ENCODE measurements around the gene KCNE4. TPM values are rescaled to one million over a fixed set of nuclear protein-coding genes. Genes with fewer than 3 reads are reported as not detected.

Gene KCNE4
- polyA plus RNA-seq, 1 of the 3 experiments (the other 2 are of a cell fraction): 0.20 TPM

DNA sequence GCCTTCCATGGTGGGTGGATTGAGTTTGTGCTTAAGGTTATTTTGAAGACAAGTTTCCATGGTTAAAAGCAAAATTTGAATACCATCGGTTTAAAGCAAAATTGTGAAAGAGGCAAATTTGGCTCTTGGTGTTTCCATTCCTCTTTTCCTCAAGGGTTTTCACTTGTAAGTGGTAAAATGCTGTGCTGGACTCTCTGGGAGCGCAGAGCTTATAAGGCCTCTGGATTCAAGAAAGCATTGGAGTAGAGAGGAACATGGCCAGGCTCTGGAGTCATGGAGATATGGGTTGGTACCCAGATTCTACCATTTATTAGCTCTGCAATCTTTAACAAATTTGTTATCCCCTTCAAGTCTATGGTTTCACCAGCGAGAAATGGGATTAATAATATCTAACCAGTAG is 17.5 kb downstream of the KCNE4 start:
- Histone ChIP-seq H3K27ac (ENCODE audit: low read depth in 2 of 2, low read length in 1 of 2) (no peak overlapping the region), H3K9me2 (no peaks in the 10 kb centered on the region), H3K9ac (no peak overlapping the region), H2AFZ (ENCODE audit: low read depth) (no peak overlapping the region), H3K4me2 (no peak overlapping the region), H3K9me3 (no peaks in the 10 kb centered on the region), H3K36me3 (replicated peaks in 1 of 2; ENCODE audit: control insufficient read depth in 1 of 2, insufficient read depth in 2 of 2, low read length in 1 of 2) (no peaks in the 10 kb centered on the region), H4K20me1 (ENCODE audit: insufficient read depth) (no peaks in the 10 kb centered on the region), H3K79me2 (ENCODE audit: insufficient read depth) (no peaks in the 10 kb centered on the region), H3K4me3 (ENCODE audit: low read depth in 2 of 2, low read length in 1 of 2) (no peak overlapping the region), H3K4me1 (ENCODE audit: control insufficient read depth in 1 of 2, insufficient read depth in 2 of 2, low read depth in 1 of 2, low read length in 1 of 2) (peaks cover 0 to 6% of the 10 kb centered on the region in 2 experiments; a peak in 1 of 4 replicates), H3K27me3 (ENCODE audit: insufficient read depth) (no peaks in the 10 kb centered on the region), H3F3A (replicated peaks; ENCODE audit: insufficient read depth) (peaks cover 9% of the 10 kb centered on the region)
- no peak for DNase-seq
- 88% methylated on average over 3 of the region's 3 CpGs for WGBS (ENCODE audit: low lambda C conversion rate)
- no peak for TF ChIP-seq EP300 (IDR thresholded peaks at IDR 0.05; ENCODE audit: borderline replicate concordance in 1 of 2, low read depth in 1 of 2, low read length in 1 of 2)
- no peak for TF ChIP-seq PBX3 (IDR thresholded peaks at IDR 0.05)
- TF ChIP-seq FOXM1 (IDR thresholded peaks at IDR 0.05; ENCODE audit: low read depth): no peak
- TF ChIP-seq GATA2 (CRISPR knock-in tag; IDR thresholded peaks at IDR 0.05): no peak
- no peak for TF ChIP-seq MXI1 (IDR thresholded peaks at IDR 0.05; ENCODE audit: low read depth, low read length)
- TF ChIP-seq FOSL2 (IDR thresholded peaks at IDR 0.05; ENCODE audit: borderline replicate concordance, low read depth): no peak
- TF ChIP-seq ELF1 (IDR thresholded peaks at IDR 0.05): no peak
- no peak for TF ChIP-seq TEAD4 (IDR thresholded peaks at IDR 0.05; ENCODE audit: borderline replicate concordance, insufficient read depth)
- ChIA-PET CTCF (no interaction called here), POLR2A (no interaction called here)

DNA sequence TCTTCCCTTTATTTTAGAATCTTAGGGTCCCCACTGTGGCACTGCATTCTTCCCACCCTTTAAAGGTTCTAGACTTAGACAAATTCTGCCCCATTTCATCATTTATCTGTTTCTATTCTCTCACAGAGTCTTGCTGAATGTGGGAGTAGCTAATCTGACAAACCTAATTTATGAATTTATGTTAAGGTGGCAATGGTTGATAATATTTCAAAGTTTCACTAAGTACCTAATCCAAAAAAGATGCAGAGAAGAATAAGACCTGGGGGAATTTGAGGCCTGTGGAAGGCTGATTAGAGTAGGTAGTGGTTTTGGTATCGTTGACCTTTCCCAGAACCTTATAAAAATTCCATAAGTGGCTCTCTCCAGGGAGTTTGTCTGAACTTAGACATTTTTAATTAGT is 18.0 kb downstream of the KCNE4 start:
- Histone ChIP-seq H3K4me3 (ENCODE audit: low read depth in 2 of 2, low read length in 1 of 2) (no peak overlapping the region), H2AFZ (ENCODE audit: low read depth) (no peak overlapping the region), H3K27ac (ENCODE audit: low read depth in 2 of 2, low read length in 1 of 2) (no peak overlapping the region), H4K20me1 (ENCODE audit: insufficient read depth) (no peaks in the 10 kb centered on the region), H3F3A (replicated peaks; ENCODE audit: insufficient read depth) (peaks cover 4% of the 10 kb centered on the region), H3K9me2 (no peaks in the 10 kb centered on the region), H3K9ac (no peak overlapping the region), H3K9me3 (no peaks in the 10 kb centered on the region), H3K36me3 (replicated peaks in 1 of 2; ENCODE audit: control insufficient read depth in 1 of 2, insufficient read depth in 2 of 2, low read length in 1 of 2) (no peaks in the 10 kb centered on the region), H3K79me2 (ENCODE audit: insufficient read depth) (no peaks in the 10 kb centered on the region), H3K4me2 (no peak overlapping the region), H3K4me1 (ENCODE audit: control insufficient read depth in 1 of 2, insufficient read depth in 2 of 2, low read depth in 1 of 2, low read length in 1 of 2) (peaks cover 0 to 5% of the 10 kb centered on the region in 2 experiments; a peak in 1 of 4 replicates), H3K27me3 (ENCODE audit: insufficient read depth) (no peaks in the 10 kb centered on the region)
- POLR2A ChIA-PET: no interaction called here
- 79% methylated on average over 1 of the region's 1 CpG for WGBS (ENCODE audit: low lambda C conversion rate)
- CTCF ChIA-PET: no interaction called here
- DNase-seq: no peak
- TF ChIP-seq, protein P1, sequence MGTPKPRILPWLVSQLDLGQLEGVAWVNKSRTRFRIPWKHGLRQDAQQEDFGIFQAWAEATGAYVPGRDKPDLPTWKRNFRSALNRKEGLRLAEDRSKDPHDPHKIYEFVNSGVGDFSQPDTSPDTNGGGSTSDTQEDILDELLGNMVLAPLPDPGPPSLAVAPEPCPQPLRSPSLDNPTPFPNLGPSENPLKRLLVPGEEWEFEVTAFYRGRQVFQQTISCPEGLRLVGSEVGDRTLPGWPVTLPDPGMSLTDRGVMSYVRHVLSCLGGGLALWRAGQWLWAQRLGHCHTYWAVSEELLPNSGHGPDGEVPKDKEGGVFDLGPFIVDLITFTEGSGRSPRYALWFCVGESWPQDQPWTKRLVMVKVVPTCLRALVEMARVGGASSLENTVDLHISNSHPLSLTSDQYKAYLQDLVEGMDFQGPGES (IDR thresholded peaks at IDR 0.05; ENCODE audit: low read depth, low read length): no peak
- no peak for TF ChIP-seq CHD2 (IDR thresholded peaks at IDR 0.05; ENCODE audit: low read length, partially characterized antibody)
- no peak for TF ChIP-seq FOSL2 (IDR thresholded peaks at IDR 0.05; ENCODE audit: borderline replicate concordance, low read depth)
- no peak for TF ChIP-seq RXRA (IDR thresholded peaks at IDR 0.05; ENCODE audit: borderline replicate concordance, low read depth)
- TF ChIP-seq EZH2phosphoT487 (IDR thresholded peaks at IDR 0.05; ENCODE audit: borderline replicate concordance, low read depth): no peak
- TF ChIP-seq SMC3 (IDR thresholded peaks at IDR 0.05; ENCODE audit: low read depth, low read length): no peak
- no peak for TF ChIP-seq FOXJ3 (CRISPR knock-in tag; IDR thresholded peaks at IDR 0.05)
- TF ChIP-seq GABPA (IDR thresholded peaks at IDR 0.05; ENCODE audit: low read depth): no peak
- no peak for TF ChIP-seq YY1 (IDR thresholded peaks at IDR 0.05; ENCODE audit: low read depth)
- no peak for TF ChIP-seq TEAD4 (IDR thresholded peaks at IDR 0.05; ENCODE audit: borderline replicate concordance, insufficient read depth)
- TF ChIP-seq EP300 (IDR thresholded peaks at IDR 0.05; ENCODE audit: borderline replicate concordance in 1 of 2, low read depth in 1 of 2, low read length in 1 of 2): no peak
- no peak for TF ChIP-seq ELF1 (IDR thresholded peaks at IDR 0.05)
- no peak for TF ChIP-seq GATA2 (CRISPR knock-in tag; IDR thresholded peaks at IDR 0.05)
- TF ChIP-seq, protein P2, sequence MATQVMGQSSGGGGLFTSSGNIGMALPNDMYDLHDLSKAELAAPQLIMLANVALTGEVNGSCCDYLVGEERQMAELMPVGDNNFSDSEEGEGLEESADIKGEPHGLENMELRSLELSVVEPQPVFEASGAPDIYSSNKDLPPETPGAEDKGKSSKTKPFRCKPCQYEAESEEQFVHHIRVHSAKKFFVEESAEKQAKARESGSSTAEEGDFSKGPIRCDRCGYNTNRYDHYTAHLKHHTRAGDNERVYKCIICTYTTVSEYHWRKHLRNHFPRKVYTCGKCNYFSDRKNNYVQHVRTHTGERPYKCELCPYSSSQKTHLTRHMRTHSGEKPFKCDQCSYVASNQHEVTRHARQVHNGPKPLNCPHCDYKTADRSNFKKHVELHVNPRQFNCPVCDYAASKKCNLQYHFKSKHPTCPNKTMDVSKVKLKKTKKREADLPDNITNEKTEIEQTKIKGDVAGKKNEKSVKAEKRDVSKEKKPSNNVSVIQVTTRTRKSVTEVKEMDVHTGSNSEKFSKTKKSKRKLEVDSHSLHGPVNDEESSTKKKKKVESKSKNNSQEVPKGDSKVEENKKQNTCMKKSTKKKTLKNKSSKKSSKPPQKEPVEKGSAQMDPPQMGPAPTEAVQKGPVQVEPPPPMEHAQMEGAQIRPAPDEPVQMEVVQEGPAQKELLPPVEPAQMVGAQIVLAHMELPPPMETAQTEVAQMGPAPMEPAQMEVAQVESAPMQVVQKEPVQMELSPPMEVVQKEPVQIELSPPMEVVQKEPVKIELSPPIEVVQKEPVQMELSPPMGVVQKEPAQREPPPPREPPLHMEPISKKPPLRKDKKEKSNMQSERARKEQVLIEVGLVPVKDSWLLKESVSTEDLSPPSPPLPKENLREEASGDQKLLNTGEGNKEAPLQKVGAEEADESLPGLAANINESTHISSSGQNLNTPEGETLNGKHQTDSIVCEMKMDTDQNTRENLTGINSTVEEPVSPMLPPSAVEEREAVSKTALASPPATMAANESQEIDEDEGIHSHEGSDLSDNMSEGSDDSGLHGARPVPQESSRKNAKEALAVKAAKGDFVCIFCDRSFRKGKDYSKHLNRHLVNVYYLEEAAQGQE (IDR thresholded peaks at IDR 0.05; ENCODE audit: low read depth, low read length): no peak
- no peak for TF ChIP-seq CTCF (IDR thresholded peaks at IDR 0.05)
- TF ChIP-seq POLR2AphosphoS5 (IDR thresholded peaks at IDR 0.05; ENCODE audit: low read depth, low read length): no peak

Data from SK-N-SH (cell line).